HG02981 (cell line): ENCODE data around the gene SECTM1.

Experiments used
- ATAC-seq: cut with Tn5 transposase; IDR thresholded peaks from one replicate; pipeline ENCODE4 v1.9.1; 2021; ENCODE audit warnings: mild to moderate bottlenecking, moderate library complexity; ENCODE audit not compliant: unreplicated experiment

SECTM1 gene

DNA sequence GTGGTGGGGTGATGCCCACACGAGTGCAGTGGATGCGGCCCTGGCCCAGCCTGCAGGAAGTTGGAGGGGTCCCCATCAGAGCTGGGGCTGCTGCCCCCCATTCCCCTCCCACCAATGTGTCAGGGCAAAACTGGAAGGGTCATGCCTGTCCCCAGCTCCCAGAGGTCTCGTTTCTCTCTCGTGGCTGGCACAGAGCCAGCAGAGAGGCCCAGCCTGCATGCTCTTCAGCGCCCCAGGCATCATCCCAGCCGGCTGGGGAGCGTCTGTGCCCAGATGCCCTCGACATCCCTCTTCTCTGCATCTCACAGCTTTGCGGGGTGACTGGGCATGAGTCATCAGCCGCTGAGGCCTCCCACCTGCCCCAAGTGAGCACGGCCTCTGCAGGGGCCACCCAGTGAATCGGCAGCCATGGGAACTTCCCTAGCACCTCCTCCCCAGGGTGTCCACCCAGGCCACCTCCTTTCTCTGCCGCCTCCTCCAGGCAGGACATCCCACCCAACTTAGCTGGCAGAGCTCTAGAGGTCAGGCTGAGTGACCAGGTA, 50.3 kb downstream of the SECTM1 start:
- no peak for ATAC-seq

DNA sequence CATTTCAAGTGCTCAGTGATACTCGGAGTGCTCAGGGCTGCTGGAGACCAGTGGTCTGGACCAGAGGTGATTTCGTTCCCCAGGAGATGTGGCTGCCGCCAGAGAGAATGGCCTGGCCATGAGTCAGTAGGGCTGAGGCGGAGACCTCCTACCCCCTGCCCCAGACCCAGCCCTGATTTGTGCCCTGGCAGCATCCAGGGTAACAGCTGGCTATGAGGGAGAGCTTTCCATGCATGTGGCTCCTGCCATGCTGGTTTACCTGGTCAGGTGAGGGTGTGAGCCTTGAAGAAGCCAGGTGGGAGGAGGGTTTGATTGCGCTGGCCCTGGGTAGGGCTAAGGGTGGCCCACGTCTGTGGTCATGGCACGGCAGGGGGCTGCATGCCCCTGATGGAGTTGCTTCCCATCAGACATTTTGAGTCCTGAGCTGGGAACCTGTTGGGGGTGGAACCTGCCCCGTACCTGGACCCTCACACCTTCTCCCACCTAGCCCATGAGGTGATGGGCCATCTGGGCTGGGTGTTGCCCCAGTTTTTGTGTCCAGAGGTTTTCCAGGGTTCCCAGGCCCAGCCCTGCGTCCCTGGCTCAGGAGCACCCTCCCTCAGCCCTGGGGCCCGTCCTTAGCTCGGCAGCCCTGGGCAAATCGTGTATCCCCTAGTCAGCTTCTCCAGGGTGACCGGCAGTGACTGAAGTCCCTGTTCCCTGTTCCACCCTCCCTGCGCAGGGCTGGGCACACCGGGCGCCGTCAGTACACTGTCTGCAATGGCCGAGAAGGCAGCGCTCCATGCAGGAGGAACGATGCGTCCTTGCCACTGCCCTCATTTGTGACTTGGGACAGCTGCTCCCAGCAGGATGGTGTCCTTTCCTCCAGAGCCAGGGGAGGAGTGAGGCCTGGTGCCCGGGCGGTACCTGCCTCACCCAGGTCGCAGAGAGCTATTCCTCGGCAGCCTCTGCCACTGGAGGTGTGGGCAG, 51.0 kb downstream of the SECTM1 start:
- ATAC-seq, result no peak

DNA sequence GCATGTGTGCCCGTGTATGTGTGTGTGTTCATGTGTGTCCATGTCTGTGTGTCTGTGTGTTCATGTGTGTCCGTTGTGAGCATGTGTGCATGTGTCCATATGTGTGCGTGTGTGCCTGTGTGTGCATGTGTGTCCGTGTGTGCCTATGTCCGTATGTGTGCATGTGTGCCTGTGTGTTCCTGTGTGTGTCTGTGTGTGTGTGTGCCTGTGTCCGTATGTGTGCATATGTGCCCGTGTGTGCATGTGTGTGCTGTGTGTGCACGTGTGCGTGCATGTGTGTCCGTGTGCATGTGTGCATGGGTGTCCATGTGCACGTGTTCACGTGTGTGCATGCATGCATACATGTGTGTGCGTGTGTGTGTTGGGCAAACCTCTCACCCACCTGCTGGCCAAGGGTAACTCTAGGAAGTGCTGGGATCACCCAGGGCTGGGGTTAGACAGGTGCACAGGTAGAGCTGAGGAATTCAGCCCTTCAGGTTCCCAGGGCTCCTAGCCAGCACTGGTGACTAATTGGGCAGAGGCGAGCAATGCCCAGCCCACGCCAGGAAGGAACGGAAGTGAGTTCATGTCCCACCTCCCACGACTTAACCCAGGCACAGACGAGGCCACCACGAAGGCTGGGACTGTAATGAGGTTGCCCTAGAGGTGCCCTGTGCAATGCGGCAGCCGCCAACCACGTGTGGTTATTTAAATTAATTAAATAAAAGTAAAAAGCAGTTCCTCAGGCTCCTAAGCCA, 51.9 kb downstream of the SECTM1 start:
- ATAC-seq, result no peak

DNA sequence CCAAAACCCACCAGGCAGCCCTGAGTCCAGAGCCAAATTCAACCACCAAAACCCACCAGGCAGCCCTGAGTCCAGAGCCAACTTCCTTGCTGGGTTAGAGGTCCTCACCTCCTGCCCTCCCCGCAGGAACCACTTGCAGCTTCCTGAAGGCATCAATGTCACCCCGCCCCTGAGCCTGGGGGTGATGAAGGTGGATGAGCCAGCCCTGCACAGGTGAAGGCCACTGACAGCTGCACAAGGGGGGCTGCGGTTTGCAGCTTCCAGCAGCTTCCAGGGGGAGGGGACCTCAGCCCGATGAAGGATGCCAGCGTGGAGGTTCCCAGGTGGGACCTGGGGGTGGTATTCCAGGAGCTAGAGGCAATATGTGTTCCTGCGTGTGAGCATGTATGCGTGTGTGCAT, 52.5 kb downstream of the SECTM1 start:
- no peak for ATAC-seq

DNA sequence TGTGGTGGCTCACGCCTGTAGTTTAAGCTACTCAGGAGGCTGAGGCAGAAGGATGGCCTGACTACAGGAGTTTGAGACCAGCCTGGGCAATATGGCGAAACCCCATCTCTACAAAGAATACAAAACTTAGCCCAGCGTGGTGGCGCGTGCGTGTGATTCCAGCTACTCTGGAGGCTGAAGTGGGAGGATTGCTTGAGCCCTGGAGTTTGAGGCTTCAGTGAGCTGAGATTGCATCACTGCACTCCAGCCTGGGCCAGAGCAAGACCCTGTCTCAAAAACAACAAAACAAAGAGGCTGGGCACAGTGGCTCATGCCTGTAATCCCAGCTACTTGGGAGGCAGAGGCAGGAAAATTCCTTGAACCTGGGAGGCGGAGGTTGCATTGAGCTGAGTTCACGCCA, 53.0 kb downstream of the SECTM1 start:
- no peak for ATAC-seq

DNA sequence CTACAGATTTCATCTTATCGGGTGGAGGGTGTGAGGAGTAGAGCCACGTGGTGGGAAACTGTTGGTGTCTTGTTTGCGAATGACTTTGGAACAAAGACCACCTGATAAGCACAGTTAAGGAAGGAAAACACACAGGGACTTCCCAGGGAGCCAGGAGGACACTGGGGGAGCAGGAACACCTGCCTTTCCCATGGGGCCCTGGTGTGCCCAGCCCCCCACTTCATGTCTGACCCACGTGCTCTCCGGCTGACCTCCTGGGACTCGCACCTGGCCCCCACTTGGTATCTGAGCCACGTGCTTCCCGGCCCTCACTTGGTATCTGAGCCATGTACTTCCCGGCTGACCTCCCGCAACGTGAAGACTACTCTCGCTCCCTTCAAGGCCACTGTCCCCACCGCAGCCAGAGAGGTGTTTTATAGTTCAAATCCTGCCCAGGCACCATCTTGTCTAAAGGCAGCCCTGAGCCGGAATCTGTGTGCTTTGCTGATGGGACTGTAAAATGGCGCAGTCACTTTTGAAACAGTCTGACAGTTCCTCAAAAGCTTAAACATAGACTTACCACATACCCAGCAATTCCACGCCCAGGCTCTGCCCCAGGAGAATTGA, 54.7 kb downstream of the SECTM1 start:
- ATAC-seq, result no peak

DNA sequence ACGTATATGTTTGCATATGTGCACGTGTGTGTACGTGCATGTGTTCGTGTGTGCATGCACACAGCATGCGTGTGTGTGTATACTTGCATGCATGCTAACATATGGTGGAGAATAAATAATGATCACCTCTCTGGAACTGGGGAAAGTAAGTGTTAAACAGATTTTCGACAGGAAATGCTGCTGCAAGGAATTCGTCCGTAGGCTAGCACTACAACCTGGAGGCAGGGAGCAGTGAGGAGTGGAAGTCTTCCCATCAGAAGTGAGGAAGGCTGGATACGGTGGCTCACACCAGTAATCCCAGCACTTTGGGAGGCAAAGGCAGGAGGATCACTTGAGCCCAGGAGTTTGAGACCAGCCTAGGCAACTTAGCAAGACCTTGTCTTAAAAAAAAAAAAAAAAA, 55.3 kb downstream of the SECTM1 start:
- ATAC-seq, result no peak

DNA sequence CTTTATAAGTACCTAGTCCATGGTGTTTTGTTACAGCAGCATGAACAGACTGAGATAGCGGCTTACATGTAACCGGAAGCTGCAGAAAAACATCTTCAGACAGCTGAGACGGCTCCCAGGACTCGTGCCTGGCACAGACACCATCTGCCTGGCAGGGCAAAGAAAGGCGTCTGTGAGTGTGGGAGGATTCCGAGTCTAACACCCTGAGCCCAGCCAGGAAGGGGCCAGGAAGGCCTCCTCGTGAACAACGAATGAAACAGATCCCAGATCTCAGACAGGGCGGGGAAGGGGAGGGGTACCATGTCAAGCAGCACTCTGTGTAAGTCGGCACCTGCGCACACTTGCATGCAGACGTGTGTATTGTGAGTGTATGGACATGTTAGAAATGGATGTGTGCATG, 55.7 kb downstream of the SECTM1 start:
- no peak for ATAC-seq

DNA sequence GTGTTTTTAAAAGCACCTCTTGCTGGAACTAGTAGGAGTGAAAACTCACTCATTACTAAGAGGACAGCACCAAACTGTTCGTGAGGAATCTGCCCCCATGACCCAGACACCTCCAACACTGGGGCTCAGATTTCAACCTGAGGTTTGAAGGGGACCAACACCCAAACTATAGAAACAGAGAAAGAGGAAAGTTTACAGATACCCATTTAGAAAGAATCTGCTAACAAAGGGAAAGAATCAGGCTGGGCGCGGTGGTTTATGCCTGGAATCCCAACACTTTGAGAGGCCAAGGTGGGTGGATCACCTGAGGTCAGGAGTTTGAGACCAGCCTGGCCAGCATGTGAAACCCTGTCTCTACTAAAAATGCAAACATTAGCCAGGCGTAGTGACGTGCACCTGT, 56.6 kb downstream of the SECTM1 start:
- ATAC-seq, result no peak

DNA sequence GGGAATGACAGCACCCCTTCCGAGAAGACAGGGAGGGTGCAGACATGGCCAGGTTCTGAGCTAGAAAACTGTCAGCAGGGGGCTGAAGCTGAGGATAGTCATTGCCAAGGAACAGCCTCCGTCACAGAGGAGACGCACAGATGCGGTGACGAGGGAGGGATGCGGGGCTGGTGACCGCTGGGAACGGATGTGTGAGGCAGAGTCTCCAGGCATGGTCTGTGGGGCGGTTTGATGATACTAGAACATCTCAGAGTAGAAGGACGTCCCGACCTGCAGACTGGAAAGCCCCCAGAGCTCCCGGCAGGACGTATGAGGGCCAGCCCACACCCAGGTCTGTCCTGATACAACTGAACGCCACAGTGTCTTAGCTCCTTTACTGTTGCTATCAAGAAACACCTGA, 58.2 kb downstream of the SECTM1 start:
- no peak for ATAC-seq

DNA sequence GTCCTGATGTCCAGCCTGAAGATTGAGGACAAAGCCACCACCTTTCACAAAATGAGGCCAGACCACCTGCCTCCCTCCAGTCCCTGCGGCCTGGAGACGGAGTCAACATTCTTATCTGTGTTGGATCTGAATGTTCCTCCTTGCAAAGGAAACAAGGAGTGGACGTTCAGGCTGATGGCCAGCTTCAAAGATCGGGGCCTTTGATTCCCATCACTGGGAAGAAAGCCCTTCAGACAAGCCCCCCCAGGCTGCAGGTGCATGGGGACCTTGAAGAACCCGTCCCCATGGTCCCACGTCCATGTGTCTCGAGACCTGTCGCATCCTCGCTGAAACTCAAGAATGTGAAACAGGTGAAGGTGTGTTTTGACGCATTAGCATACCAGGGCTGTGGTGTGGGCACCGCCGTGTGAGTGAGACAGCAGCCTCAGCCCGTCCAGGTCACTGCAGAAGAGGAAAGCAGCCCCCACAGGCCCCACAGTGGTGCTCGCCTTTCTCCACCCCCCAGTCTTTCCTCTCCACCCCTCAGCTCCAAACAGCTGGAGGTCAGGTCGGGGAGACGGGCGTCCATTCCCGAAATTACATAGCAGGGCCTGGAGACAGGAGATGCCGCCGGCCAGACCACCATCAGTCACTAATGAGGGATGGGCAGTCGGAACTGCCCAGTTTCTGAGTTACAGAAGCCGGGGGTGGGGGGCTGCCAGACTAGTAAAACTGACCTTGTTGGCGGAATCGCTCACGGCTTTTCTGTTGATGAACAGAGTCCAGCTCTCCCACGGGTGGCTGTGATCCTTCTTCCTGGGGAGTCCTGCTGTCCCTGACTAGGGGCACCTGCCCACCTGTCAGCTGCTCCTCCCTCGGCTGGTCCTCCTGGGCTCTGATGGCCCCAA, 59.2 kb downstream of the SECTM1 start:
- ATAC-seq, result no peak

DNA sequence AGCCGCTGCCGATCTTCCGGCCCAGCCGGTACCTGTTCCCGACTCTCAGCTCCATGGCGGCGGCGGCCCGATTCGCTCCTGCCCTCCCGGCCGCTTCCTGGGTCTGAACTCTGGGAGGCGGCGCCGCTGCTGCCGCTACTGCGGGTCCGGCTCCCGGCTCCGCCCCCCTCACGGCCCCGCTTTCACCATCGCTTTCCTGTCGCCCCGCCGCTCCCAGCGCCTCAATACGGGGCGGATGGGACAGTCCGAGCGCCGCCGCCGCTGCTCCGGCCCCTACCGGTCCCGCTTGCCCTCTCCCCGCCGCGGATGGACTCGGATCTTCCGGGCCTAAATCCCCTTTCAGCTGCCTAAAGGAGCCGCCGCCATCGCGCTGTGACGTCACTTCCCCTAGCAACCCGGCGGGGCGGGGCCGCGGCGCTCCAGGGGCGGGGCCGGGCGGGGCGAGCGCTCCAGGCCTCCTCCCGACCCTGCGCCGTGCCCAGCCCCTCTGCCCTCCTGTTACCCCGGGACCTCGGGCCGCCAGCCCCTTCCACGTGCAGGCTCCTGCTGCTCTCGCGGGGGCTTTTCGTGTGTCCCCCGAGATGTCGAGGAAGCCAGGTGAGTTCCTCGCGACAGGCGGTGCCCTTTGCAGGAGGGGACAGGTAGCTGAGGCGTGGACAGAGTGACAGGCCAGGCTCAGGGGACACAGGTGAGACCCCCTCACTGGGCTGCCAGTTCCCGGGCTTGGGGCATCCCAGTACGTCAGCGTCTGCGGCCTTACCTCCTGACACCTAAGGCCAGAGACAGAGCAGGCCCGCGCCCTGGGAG, 60.0 kb downstream of the SECTM1 start, which contains the start of gene CSNK1D:
Gene CSNK1D, minus strand, starts transcription at position 374 of the 807 bp plus-strand sequence. Its CDS starts 319 bp downstream, at position 55.
- ATAC-seq, result peak; percentile 77

DNA sequence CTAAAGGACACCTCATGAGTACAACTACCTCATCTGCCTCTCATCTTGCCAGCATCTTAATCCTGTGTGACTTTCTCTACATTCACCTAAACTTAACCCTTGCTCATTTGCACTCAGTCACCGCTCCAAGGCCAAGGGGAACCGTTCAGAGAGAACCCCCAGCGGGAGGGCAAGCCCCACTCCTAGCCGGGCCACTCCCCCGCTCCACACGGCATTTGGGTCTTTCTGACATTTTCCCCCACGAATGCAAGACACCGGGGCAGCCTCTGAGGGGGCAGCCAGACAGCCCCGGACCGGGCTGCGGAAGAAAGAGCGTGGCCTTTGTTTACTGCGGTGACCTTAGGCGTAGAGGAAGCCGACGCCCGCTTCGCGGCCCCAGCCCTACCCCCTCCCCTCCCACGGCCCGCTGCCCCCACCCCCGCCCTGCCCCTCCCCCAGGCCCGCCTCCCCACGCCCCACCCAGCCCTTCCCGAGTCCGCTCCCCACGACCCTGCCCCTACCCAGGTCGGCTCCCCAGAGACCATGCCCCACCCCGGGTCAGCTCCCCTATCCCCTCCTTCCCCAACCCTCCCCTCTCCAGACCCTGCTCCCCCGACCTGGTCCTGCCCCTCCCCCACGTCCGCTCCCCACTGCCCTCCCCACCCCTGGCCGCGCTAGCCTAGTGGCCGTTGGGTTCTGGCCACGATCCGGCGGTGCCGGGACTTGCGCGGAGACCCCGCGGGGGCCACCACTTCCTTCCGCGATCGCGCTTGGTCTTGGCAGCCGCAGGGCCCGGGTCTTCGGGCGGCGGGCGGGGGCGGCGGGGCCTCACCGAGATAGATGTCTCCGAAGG, 60.9 kb downstream of the SECTM1 start:
- ATAC-seq, result no peak

DNA sequence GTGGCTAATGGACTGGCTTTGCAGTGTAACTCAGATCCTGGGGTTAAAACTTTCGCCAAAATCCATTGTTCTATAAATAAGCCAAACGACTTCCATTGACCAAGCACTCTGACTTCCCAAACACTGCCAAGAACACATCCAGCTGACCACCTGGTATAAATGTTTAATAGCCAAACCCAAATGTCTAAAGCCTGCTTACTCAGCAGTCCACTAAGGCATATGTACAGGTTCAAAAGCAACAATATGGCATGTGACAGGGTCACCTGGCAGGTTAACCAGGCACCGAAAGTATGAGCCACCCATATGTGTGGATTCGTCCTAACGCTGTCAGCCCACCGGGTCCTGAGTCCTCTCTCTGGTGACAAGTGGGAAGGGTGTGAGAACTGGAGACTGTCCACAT, 62.2 kb downstream of the SECTM1 start:
- no peak for ATAC-seq
